Measurements from ENCODE around the gene OPALIN. TPM values are rescaled to one million over a fixed set of nuclear protein-coding genes. Genes with fewer than 3 reads are reported as not detected.

The OPALIN gene
- total and polyA plus RNA-seq, 9 of the 15 experiments (the other 6 are each of a cell fraction or from before 2014, with no cell fraction given), result not detected

- TF ChIP-seq SRSF1 (IDR thresholded peaks at IDR 0.05; ENCODE audit: low read depth, low read length) (no peak), DDX20 (tag; IDR thresholded peaks at IDR 0.05; ENCODE audit: low read depth) (no peak), SAFB (IDR thresholded peaks at IDR 0.05; ENCODE audit: borderline replicate concordance, low read depth, low read length) (no peak), ZBTB43 (CRISPR knock-in tag; IDR thresholded peaks at IDR 0.05) (no peak), ZBTB49 (CRISPR knock-in tag; IDR thresholded peaks at IDR 0.05; ENCODE audit: borderline replicate concordance) (no peak), ZNF57 (CRISPR knock-in tag; IDR thresholded peaks at IDR 0.05) (no peak), SRF (CRISPR knock-in tag; IDR thresholded peaks at IDR 0.05) (no peak)
Measured at GRCh38 chr10:96360331-96360730, 1.5 kb upstream of the OPALIN start (continued).

GRCh38 chr10:96359616-96360015, 814 bp upstream of the OPALIN start:
- no peak overlapping the region for H3K9ac ChIP-seq (ENCODE audit: insufficient read depth in 1 of 2, low read depth in 2 of 2, low read length in 2 of 2)
- FAIRE-seq, result no peak
- no TSS peak for BruUV-seq (replicated peaks)

More at GRCh38 chr10:96359616-96360015, 814 bp upstream of the OPALIN start:
- no peaks in the 10 kb centered on the region for H3K4me1 ChIP-seq (replicated peaks in 1 of 2; ENCODE audit: control insufficient read depth in 2 of 2, insufficient read depth in 2 of 2, low read length in 2 of 2)
- POLR2A ChIA-PET, result no interaction called here
- intact Hi-C loops (cut with micrococcal nuclease), result no loop called here
- H3K9me1 ChIP-seq (ENCODE audit: control insufficient read depth, insufficient read depth, low read length), result no peaks in the 10 kb centered on the region
- H3K4me2 ChIP-seq (ENCODE audit: insufficient read depth, low read length), result no peak overlapping the region
- in situ Hi-C loops (cut with MboI), result no loop called here
- no peak overlapping the region for H3K27ac ChIP-seq (ENCODE audit: extremely low read depth, low read depth, low read length)
- CTCF ChIA-PET (ENCODE audit: low intra/inter-chr PET ratio), result no interaction called here
- no peaks in the 10 kb centered on the region for H3K79me2 ChIP-seq (ENCODE audit: control insufficient read depth, insufficient read depth, low read length)
- ATAC-seq (no peak), DNase-seq (ENCODE audit: extremely low read depth in 1 of 4, low spot score in 3 of 4) (no peak)
- no peaks in the 10 kb centered on the region for H4K20me1 ChIP-seq (replicated peaks; ENCODE audit: control insufficient read depth, insufficient read depth, low read length)
- TF ChIP-seq MAZ (CRISPR knock-in tag; conservative IDR thresholded peaks at IDR 0.05 in 1 of 2, IDR thresholded peaks at IDR 0.05 in 1 of 2) (no peak), EP400 (IDR thresholded peaks at IDR 0.05) (no peak)
- WGBS (ENCODE audit: insufficient coverage, low coverage, missing lambda C conversion rate), result 0% methylated on average over 5 of the region's 6 CpGs
- H3K9me3 ChIP-seq (replicated peaks; ENCODE audit: control insufficient read depth, insufficient read depth, low read depth, low read length), result no peaks in the 10 kb centered on the region
- no peaks in the 10 kb centered on the region for H3K36me3 ChIP-seq (ENCODE audit: control insufficient read depth, insufficient read depth, low read length)
- peaks cover 0 to 27% of the 10 kb centered on the region in 2 experiments; a peak in 2 of 5 replicates for H3K27me3 ChIP-seq (ENCODE audit: control insufficient read depth in 2 of 2, insufficient read depth in 2 of 2, low read length in 2 of 2)
- H3K4me3 ChIP-seq, result no peak overlapping the region
- no peak overlapping the region for H2AFZ ChIP-seq (ENCODE audit: low read depth, low read length)

Measured in K562 (cell line).